GM12873 (cell line): ENCODE data around the gene SLC39A3.

Experiments used
- TF ChIP-seq, protein P1 (sequence below): IDR thresholded peaks from 2 replicates; pipeline ENCODE4 v1.5.1; 2012; ENCODE audit warnings: low read depth, mild to moderate bottlenecking, moderate library complexity, low read length, control low read depth; ENCODE audit not compliant: insufficient read depth; ENCODE audit errors: missing control alignments

Gene SLC39A3

GRCh38 chr19:2766594-2767372 is 27.0 kb upstream of the SLC39A3 start:
- TF ChIP-seq, protein P1, sequence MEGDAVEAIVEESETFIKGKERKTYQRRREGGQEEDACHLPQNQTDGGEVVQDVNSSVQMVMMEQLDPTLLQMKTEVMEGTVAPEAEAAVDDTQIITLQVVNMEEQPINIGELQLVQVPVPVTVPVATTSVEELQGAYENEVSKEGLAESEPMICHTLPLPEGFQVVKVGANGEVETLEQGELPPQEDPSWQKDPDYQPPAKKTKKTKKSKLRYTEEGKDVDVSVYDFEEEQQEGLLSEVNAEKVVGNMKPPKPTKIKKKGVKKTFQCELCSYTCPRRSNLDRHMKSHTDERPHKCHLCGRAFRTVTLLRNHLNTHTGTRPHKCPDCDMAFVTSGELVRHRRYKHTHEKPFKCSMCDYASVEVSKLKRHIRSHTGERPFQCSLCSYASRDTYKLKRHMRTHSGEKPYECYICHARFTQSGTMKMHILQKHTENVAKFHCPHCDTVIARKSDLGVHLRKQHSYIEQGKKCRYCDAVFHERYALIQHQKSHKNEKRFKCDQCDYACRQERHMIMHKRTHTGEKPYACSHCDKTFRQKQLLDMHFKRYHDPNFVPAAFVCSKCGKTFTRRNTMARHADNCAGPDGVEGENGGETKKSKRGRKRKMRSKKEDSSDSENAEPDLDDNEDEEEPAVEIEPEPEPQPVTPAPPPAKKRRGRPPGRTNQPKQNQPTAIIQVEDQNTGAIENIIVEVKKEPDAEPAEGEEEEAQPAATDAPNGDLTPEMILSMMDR = no peak

DNA sequence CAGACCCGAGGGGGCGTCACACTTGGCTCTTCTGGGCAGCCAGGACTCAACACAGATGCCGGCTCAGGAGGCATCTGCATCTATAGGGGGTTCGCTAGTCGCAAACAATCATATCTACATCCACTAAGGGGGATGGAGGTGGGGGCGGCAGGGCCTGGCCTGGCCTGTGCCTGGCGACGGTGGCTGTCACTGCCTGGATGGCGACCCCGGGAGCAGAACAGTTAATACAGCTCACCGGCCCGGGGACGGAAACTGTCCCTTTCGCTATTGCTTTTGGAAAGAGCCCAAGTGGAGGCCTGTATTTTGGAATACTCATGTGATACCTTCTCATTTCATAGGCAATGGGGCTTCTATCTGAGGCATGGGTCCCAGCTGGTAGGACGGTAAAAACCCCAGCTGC is 25.6 kb upstream of the SLC39A3 start:
- TF ChIP-seq, protein P1 = no peak

DNA sequence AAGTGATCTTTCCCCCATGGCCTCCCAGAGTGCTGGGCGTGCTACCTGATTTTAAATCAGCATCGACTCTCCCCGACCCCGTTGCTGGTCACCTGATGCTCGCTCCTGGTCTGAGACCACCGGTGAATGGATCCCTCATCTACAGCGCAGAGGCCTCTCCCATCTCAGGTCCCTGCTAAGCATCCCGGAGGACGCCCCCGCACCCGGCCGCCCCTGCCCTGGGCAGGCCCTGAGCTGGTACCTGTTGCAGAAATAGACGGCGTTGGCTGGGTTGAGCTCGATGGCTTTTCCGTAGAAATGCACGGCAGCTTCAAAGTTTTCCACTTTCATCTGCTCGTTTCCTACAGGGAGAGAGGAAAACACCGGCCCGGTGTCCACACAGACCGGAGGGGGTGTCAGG is 25.1 kb upstream of the SLC39A3 start:
- TF ChIP-seq, protein P1 = no peak

DNA sequence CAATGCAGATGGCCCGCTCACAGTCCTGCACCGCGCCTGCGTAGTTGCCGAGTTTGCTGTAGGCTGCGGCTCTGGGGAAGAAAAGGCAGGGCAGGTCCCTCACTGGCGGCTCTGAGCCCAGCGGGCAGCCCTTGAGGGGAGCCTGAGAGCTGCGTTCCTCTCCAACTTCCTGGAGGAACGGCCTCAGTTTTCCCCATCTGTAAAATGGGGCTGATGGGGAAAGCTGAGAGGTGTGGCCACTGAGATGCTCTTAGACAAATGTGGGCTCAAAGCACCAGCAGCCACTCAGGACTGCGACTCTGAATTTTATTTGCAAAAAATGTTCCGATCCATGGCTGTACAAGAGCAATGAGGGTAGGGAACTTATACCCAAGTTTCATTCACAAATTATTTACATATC is 23.9 kb upstream of the SLC39A3 start:
- TF ChIP-seq, protein P1 = no peak

DNA sequence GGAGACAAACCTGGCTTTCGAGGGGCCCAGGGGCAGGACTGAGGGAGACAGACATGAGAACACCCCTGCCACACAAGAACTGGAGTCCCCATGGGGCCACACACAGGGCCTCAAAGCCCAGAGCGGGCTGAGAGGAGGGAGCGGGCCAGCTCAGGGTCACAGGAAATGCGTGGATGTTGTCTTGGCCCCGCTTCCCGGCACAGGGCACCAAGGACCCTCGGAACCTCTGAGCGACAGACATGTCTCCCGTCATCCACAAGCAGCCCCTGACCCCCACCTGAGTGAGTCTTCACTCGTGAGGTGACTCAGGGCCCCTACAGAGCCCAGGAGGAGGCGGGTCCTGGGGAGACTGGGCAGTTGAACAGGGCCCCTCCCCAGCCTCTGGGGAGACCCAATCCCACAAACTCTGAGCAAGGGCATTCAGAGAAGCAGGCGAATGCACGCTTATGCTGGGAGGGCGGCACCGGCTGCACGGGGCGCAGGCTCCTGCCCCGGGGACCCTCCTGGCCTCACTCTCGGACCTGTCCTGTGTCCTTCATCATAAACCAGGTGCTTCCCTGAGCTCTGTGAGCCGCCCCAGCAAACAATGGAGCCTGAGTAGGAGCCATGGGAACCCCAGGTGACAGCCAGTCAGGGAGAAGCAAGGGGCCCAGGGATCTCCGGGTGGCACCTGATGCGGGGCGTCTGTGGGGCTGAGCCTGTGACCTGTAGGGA is 23.1 kb upstream of the SLC39A3 start:
- TF ChIP-seq, protein P1 = no peak

DNA sequence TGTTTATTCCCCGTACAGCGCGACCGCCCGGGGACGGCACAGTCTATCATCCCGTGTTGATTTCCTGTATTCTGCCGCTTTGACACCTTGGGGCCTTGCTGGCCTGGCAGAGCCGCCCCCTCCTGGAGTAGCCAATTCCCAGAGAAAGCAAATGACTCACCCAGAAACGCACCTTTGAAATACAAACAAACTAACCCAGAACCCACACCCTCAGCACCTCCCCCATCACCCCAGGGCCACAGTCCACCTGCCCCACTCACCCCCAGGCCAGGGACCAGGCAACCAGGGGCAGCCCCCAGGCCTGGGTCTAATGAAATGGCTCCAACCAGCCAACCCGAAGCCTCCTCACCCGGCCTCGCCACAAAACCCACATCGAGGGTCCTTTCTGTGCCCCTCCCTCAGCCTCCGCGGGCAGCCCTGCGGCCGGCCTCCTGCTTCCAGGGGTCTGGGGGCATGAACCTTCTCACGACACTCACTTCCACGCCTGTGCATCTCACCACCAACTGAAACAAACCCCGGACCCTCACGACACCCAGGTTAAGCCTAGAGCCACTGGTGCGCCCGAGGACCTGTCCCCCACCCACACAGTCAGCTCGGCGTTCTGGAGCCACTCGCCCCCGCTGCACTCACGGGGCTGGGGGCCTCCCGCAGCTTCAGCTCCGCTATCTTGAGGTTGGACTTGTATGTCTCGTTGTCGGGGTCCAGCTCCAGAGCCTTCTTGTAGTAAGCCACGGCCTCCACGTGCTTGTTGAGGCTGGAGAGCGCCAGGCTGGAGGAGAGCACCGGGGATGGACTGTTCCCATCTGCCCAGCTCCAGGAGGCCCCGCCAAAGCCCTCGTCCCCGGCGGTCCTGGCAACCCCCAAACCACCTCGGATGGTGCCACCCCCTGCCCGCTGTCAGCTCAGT is 22.3 kb upstream of the SLC39A3 start:
- TF ChIP-seq, protein P1 = no peak

DNA sequence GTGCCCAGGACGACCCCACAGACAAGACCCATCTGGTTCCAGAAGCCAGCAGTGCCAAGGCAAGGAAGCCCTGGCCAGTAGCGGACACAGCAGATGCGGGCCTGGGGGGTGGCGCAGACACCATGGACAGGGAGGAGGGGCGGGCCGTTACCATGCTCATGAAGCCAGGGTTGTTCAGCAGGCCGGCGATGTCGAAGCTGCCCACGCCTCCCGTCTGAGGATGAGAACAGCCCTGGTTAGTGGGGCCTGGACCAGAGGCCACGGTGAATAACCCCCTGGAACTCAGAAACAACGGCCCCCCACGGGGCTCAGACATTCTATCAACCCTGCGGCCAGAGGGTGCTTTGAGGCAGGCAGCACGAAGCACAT is 21.5 kb upstream of the SLC39A3 start:
- TF ChIP-seq, protein P1 = no peak
